Mucosa of descending colon (tissue), 3 donors: ENCODE results near the gene PCYT1B. TPM values are rescaled to one million over a fixed set of nuclear protein-coding genes. Genes with fewer than 3 reads are reported as not detected.

Experiments
- total RNA-seq, 3 donors: library from RNA; stranded (reverse); fragmentation: NEBNext Ultra II Directional in 2 of 3; extraction: Animal tissue kit (Norgen Biotek cat#: 25700) in 2 of 3; gene quantifications; one replicate each; pipeline versions ENCODE4 v1.2.1 to v1.2.4, GENCODE V29; 2021 to 2023
- donor health status: DM: no; HTN: no; CAD: no; lungs with moderate emphysema.
- donor health status: DM: no; HTN: no; CAD: no.
- donor health status: DM: no; HTN: yes; CAD: no.

Gene PCYT1B
- total RNA-seq, 3 donors from 2014 or later, result 0.39 to 2.4 TPM; not detected in 1

Other genes starting within 250 kb of the PCYT1B start
- gene PDK3, start 182.1 kb downstream of the PCYT1B start, total RNA-seq, result 10 to 100 TPM; 15.7 to 47.1 (median 20.0) TPM
- 10 to 100 TPM; 11.5 to 14.4 (median 12.5) TPM for gene POLA1, start 46.6 kb upstream of the PCYT1B start, total RNA-seq